Astrocyte of the spinal cord (primary cell): ENCODE data around the gene HOXB2.

Source experiments
- DNase-seq: peaks from one replicate; pipeline ENCODE4 v3.0.0; 2011; ENCODE audit warnings: low read depth, low spot score
- H3K4me3 ChIP-seq: 2 replicates; pipeline ENCODE4 v1.5.1; 2011; ENCODE audit warnings: low read depth, mild to moderate bottlenecking, low read length, moderate library complexity
- in situ Hi-C: cut with HindIII; loops from 2 replicates; pipeline ENCODE4 v1.10.0; 2017; ENCODE audit warnings: low sequenced_read_pairs
- TF ChIP-seq, protein P1 (sequence below): IDR thresholded peaks from 2 replicates; pipeline ENCODE4 v1.5.1; 2012; ENCODE audit warnings: low read depth, mild to moderate bottlenecking, low read length, inconsistent platforms

HOXB2 gene

DNA sequence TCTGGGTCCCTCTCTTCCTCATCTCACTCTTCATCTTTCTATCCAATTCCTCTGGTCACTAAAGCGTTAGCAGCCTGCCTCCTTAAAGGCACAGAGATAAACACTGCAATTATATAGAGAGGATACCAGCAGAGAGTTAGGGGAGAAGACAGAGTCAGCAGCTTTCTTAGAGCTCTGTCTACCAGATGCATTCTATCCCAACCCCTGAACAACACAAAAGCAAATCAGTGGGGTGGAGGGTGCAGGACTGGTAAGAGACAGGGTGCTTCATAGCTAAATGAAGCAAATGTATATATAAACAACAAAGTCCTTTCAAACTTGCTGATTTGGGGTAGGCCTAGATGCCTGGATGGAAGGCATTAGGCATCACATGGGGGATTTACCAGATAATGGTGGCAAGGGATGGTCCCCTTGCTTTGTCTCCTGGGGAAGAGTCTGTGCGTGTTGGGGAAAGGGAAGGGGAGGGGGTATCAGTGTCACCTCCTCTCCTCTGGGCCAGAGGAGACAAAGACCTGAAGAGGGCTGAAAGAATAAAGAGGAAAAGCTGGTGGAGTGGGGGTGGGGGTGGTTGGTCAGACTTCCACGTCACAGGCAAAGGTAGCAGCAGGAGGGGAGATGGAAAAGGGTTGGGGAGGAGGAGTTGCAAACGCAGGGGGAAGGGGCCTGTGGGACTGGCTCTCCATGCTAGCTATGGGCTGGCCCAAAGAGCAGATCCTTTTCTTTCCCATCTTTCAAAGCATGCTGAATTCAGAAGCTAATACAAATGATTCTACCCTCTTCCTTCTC, 21.2 kb upstream of the HOXB2 start:
- no peak for DNase-seq
- H3K4me3 ChIP-seq, result no peak overlapping the region
- in situ Hi-C loops, result no loop called here
- TF ChIP-seq, protein P1, sequence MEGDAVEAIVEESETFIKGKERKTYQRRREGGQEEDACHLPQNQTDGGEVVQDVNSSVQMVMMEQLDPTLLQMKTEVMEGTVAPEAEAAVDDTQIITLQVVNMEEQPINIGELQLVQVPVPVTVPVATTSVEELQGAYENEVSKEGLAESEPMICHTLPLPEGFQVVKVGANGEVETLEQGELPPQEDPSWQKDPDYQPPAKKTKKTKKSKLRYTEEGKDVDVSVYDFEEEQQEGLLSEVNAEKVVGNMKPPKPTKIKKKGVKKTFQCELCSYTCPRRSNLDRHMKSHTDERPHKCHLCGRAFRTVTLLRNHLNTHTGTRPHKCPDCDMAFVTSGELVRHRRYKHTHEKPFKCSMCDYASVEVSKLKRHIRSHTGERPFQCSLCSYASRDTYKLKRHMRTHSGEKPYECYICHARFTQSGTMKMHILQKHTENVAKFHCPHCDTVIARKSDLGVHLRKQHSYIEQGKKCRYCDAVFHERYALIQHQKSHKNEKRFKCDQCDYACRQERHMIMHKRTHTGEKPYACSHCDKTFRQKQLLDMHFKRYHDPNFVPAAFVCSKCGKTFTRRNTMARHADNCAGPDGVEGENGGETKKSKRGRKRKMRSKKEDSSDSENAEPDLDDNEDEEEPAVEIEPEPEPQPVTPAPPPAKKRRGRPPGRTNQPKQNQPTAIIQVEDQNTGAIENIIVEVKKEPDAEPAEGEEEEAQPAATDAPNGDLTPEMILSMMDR, result no peak

GRCh38 chr17:48565022-48565554, 20.2 kb upstream of the HOXB2 start:
- TF ChIP-seq, protein P1, result no peak
- DNase-seq, result no peak
- H3K4me3 ChIP-seq, result peak overlapping the region; percentile 43
- in situ Hi-C loops, result no loop called here

GRCh38 chr17:48564188-48565021, 19.5 kb upstream of the HOXB2 start:
- peak overlapping the region; percentile 43 for H3K4me3 ChIP-seq
- no peak for DNase-seq
- TF ChIP-seq, protein P1, result no peak
- in situ Hi-C loops, result no loop called here

DNA sequence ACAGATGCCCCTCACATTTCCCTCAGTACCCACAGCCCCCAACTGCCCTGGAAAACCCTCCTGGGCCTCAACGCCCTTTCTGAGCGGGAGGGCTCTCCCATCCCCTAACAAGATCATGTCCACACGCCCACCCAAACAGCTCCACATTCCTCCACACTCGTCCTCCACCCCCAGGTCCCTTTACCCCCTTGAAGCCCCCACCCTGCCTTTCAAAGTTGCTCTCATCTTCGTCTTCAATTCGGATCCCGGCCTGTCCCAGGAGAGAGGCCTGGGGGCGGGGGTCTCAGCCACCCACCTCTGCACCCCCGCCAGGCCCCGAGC, 18.9 kb upstream of the HOXB2 start:
- TF ChIP-seq, protein P1, result no peak
- in situ Hi-C loops, result no loop called here
- H3K4me3 ChIP-seq, result peak overlapping the region; percentile 43
- DNase-seq, result no peak

DNA sequence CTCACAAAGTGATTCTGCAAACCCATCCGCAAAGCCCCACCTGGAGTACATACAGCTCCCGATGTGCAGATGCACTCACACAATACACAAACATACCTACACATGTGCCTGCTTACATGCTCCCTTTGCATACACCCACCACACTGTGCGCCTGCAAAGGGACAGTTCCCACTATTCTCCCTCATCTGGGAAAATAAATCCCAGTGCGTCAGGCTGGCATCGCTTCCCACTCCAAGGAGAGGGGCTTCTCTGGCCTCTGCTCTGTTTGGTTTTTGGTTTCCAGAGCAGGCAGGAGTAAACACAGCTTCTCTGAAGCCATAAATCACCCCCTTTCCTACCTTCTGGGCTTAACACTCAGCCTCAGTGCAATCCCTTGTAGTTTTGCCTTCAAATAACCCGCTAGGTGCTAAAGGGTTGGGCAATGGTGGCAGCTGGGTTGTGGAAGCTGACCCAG, 18.5 kb upstream of the HOXB2 start:
- peak overlapping the region; percentile 43 for H3K4me3 ChIP-seq
- TF ChIP-seq, protein P1, result no peak
- DNase-seq, result no peak
- in situ Hi-C loops, result no loop called here

DNA sequence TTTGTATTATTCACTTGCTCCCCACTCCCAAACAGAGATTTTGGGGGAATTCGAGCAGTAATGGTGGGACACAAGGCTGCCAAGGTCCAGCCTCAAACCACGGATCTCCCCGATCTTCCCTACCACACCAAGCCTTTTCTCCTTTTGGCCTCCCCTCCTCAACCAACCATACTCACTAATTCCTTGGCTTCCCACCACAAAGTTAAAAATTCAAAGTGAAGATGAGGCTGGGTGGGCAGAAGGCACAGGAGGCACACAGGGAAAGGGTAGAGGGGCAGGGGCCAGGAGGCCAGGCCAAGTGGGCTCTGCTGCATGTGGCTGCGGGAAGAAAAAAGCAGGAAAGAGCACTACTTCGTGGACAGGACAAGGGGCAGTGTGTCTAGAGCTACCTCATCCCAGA, 18.0 kb upstream of the HOXB2 start:
- in situ Hi-C loops, result no loop called here

More for the DNA sequence above, 18.0 kb upstream of the HOXB2 start:
- no peak for DNase-seq
- H3K4me3 ChIP-seq, result peak overlapping the region; percentile 43
- TF ChIP-seq, protein P1, result no peak
